Measurements from ENCODE around the gene UNC80. TPM values are rescaled to one million over a fixed set of nuclear protein-coding genes. Genes with fewer than 3 reads are reported as not detected.

Gene UNC80
- total RNA-seq, 1 donor from 2014 or later: 2.9 TPM

DNA sequence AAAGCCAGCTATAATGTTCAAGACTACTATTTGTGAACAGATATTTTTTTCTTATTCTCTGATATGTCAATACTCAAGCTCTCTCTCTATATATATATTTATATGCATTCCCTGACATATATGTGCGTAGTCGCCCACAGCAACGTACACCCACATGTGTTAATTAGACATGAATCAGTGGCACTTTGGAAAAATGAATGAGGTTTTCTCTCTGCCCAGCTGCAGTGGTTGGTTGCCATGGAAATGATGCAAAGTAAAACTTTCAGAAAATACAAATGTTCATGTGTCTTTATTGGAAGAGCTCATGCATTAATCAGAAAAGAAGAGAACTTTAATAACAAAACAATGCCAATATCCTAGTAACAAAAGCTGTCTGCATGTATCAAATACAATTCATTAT is 34.7 kb downstream of the UNC80 start:
- H3K9me3 Mint-ChIP-seq: no peaks in the 10 kb centered on the region
- H3K27me3 Mint-ChIP-seq: no peaks in the 10 kb centered on the region
- DNase-seq (ENCODE audit: extremely low spot score, unreplicated experiment): no peak
- no peak overlapping the region for H3K4me3 Mint-ChIP-seq
- no peaks in the 10 kb centered on the region for H3K36me3 Mint-ChIP-seq
- no peak for TF ChIP-seq CTCF (conservative IDR thresholded peaks at IDR 0.05)
- peaks cover 11% of the 10 kb centered on the region for H3K4me1 Mint-ChIP-seq (ENCODE audit: unreplicated experiment)
- H3K27ac Mint-ChIP-seq: no peak overlapping the region

DNA sequence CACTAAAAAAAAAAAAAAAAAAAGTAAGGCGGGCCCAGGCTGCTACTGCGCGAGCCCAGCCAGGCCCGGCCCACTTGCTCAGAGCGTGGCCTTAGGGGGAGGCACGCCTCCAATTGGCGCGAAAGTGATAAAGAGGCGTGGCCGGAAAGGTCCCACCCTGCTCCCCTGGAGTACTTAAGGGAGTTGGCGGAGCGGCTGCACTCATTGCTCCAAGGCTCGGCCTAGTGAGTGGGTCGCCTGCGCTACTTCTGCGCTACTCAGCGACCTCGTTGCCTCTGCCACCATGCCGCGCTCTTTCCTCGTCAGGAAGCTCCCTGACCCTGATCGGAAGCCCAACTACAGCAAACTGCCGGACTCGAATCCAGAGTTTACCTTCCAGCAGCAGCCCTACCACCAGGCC is 36.9 kb downstream of the UNC80 start:
- DNase-seq (ENCODE audit: extremely low spot score, unreplicated experiment): no peak
- no peaks in the 10 kb centered on the region for H3K36me3 Mint-ChIP-seq
- no peak overlapping the region for H3K27ac Mint-ChIP-seq
- H3K27me3 Mint-ChIP-seq: no peaks in the 10 kb centered on the region
- no peak overlapping the region for H3K4me3 Mint-ChIP-seq
- peaks cover 15% of the 10 kb centered on the region for H3K4me1 Mint-ChIP-seq (ENCODE audit: unreplicated experiment)
- H3K9me3 Mint-ChIP-seq: peaks cover 3% of the 10 kb centered on the region
- no peak for TF ChIP-seq CTCF (conservative IDR thresholded peaks at IDR 0.05)

- TF ChIP-seq CTCF (conservative IDR thresholded peaks at IDR 0.05): no peak
- Mint-ChIP-seq H3K4me1 (ENCODE audit: unreplicated experiment) (peaks cover 15% of the 10 kb centered on the region), H3K36me3 (no peaks in the 10 kb centered on the region), H3K27me3 (no peaks in the 10 kb centered on the region), H3K4me3 (no peak overlapping the region), H3K27ac (no peak overlapping the region), H3K9me3 (peaks cover 3% of the 10 kb centered on the region)
- no peak for DNase-seq (ENCODE audit: extremely low spot score, unreplicated experiment)
Measured at GRCh38 chr2:209809256-209809655, 37.6 kb downstream of the UNC80 start.

GRCh38 chr2:209817844-209818271 is 46.2 kb downstream of the UNC80 start:
- Mint-ChIP-seq H3K27me3 (no peaks in the 10 kb centered on the region), H3K27ac (no peak overlapping the region), H3K4me1 (ENCODE audit: unreplicated experiment) (peaks cover 7% of the 10 kb centered on the region), H3K36me3 (no peaks in the 10 kb centered on the region), H3K4me3 (no peak overlapping the region), H3K9me3 (no peaks in the 10 kb centered on the region)
- TF ChIP-seq CTCF (conservative IDR thresholded peaks at IDR 0.05): no peak
- no peak for DNase-seq (ENCODE audit: extremely low spot score, unreplicated experiment)

DNA sequence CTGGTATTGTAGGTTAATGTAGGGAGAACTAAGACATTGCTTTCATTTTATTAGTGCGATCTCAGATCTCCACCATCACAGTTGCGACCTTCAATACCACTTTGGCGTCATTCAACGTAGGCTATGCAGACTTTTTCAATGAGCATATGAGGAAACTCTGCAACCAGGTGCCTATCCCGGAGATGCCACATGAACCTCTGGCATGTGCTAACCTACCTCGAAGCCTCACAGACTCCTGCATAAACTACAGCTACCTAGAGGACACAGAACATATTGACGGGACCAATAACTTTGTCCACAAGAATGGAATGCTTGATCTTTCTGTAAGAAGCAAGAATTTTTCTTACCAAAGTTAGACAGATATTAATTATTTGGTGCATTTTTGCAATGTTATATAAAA is 47.3 kb downstream of the UNC80 start:
- no peaks in the 10 kb centered on the region for H3K27me3 Mint-ChIP-seq
- no peak for TF ChIP-seq CTCF (conservative IDR thresholded peaks at IDR 0.05)
- H3K4me1 Mint-ChIP-seq (ENCODE audit: unreplicated experiment): peaks cover 7% of the 10 kb centered on the region
- no peaks in the 10 kb centered on the region for H3K9me3 Mint-ChIP-seq
- H3K27ac Mint-ChIP-seq: no peak overlapping the region
- no peaks in the 10 kb centered on the region for H3K36me3 Mint-ChIP-seq
- DNase-seq (ENCODE audit: extremely low spot score, unreplicated experiment): no peak
- no peak overlapping the region for H3K4me3 Mint-ChIP-seq

- no peak for DNase-seq (ENCODE audit: extremely low spot score, unreplicated experiment)
- H3K4me1 Mint-ChIP-seq (ENCODE audit: unreplicated experiment): peaks cover 7% of the 10 kb centered on the region
- no peak overlapping the region for H3K27ac Mint-ChIP-seq
- H3K4me3 Mint-ChIP-seq: no peak overlapping the region
- no peaks in the 10 kb centered on the region for H3K27me3 Mint-ChIP-seq
- H3K36me3 Mint-ChIP-seq: no peaks in the 10 kb centered on the region
- H3K9me3 Mint-ChIP-seq: no peaks in the 10 kb centered on the region
- TF ChIP-seq CTCF (conservative IDR thresholded peaks at IDR 0.05): no peak
Measured at GRCh38 chr2:209821806-209822205, 50.2 kb downstream of the UNC80 start.

Measured in type B pancreatic cell (in vitro differentiated cells).